ENCODE measurements around the gene LAMA5.

Gene LAMA5

GRCh38 chr20:62408640-62409039, 41.5 kb upstream of the LAMA5 start:
- Histone ChIP-seq H3K27me3 (ENCODE audit: low read depth, low read length) (no peaks in the 10 kb centered on the region), H3K27ac (ENCODE audit: low read length) (no peak overlapping the region), H3K9me3 (ENCODE audit: control insufficient read depth in 1 of 2, low read length in 2 of 2) (no peaks in the 10 kb centered on the region), H3K36me3 (ENCODE audit: control insufficient read depth in 1 of 2, insufficient read depth in 2 of 2, low read length in 2 of 2) (no peaks in the 10 kb centered on the region), H3K4me1 (ENCODE audit: control insufficient read depth in 1 of 2, insufficient read depth in 2 of 2, low read length in 2 of 2) (peaks cover 0 to 35% of the 10 kb centered on the region in 2 donors), H3K4me3 (ENCODE audit: low read depth in 1 of 2, low read length in 2 of 2) (no peak overlapping the region)

GRCh38 chr20:62408055-62408454, 40.9 kb upstream of the LAMA5 start:
- no peaks in the 10 kb centered on the region for H3K27me3 ChIP-seq (ENCODE audit: low read depth, low read length)
- no peaks in the 10 kb centered on the region for H3K9me3 ChIP-seq (ENCODE audit: control insufficient read depth in 1 of 2, low read length in 2 of 2)
- peaks cover 0 to 35% of the 10 kb centered on the region in 2 donors for H3K4me1 ChIP-seq (ENCODE audit: control insufficient read depth in 1 of 2, insufficient read depth in 2 of 2, low read length in 2 of 2)
- no peak overlapping the region for H3K27ac ChIP-seq (ENCODE audit: low read length)
- no peak overlapping the region for H3K4me3 ChIP-seq (ENCODE audit: low read depth in 1 of 2, low read length in 2 of 2)
- peaks cover 0 to under 1% of the 10 kb centered on the region in 2 donors for H3K36me3 ChIP-seq (ENCODE audit: control insufficient read depth in 1 of 2, insufficient read depth in 2 of 2, low read length in 2 of 2)

- Histone ChIP-seq H3K27me3 (ENCODE audit: low read depth, low read length) (no peaks in the 10 kb centered on the region), H3K36me3 (ENCODE audit: control insufficient read depth in 1 of 2, insufficient read depth in 2 of 2, low read length in 2 of 2) (peaks cover 0 to 7% of the 10 kb centered on the region in 2 donors), H3K9me3 (ENCODE audit: control insufficient read depth in 1 of 2, low read length in 2 of 2) (no peaks in the 10 kb centered on the region), H3K4me3 (ENCODE audit: low read depth in 1 of 2, low read length in 2 of 2) (peak within 1 kb of the TSS; percentile 70 to 72), H3K4me1 (ENCODE audit: control insufficient read depth in 1 of 2, insufficient read depth in 2 of 2, low read length in 2 of 2) (peaks cover 0 to 35% of the 10 kb centered on the region in 2 donors), H3K27ac (ENCODE audit: low read length) (peak within 1 kb of the TSS; percentile 8)
Measured at GRCh38 chr20:62407221-62407992, 40.3 kb upstream of the LAMA5 start, which contains the start of gene CABLES2. Gene CABLES2 (minus strand): TSS chr20:62407285. CDS start chr20:62407276, 9 bp downstream.

GRCh38 chr20:62406635-62407176, 39.6 kb upstream of the LAMA5 start:
- peak overlapping the region; percentile 70 to 72 for H3K4me3 ChIP-seq (ENCODE audit: low read depth in 1 of 2, low read length in 2 of 2)
- H3K9me3 ChIP-seq (ENCODE audit: control insufficient read depth in 1 of 2, low read length in 2 of 2): no peaks in the 10 kb centered on the region
- H3K27ac ChIP-seq (ENCODE audit: low read length): no peak overlapping the region
- no peaks in the 10 kb centered on the region for H3K27me3 ChIP-seq (ENCODE audit: low read depth, low read length)
- H3K4me1 ChIP-seq (ENCODE audit: control insufficient read depth in 1 of 2, insufficient read depth in 2 of 2, low read length in 2 of 2): peaks cover 0 to 35% of the 10 kb centered on the region in 2 donors
- peaks cover 0 to 8% of the 10 kb centered on the region in 2 donors for H3K36me3 ChIP-seq (ENCODE audit: control insufficient read depth in 1 of 2, insufficient read depth in 2 of 2, low read length in 2 of 2)

GRCh38 chr20:62405981-62406513, 38.9 kb upstream of the LAMA5 start:
- Histone ChIP-seq H3K27me3 (ENCODE audit: low read depth, low read length) (no peaks in the 10 kb centered on the region), H3K36me3 (ENCODE audit: control insufficient read depth in 1 of 2, insufficient read depth in 2 of 2, low read length in 2 of 2) (peaks cover 0 to 8% of the 10 kb centered on the region in 2 donors), H3K27ac (ENCODE audit: low read length) (no peak overlapping the region), H3K4me1 (ENCODE audit: control insufficient read depth in 1 of 2, insufficient read depth in 2 of 2, low read length in 2 of 2) (peaks cover 0 to 35% of the 10 kb centered on the region in 2 donors), H3K4me3 (ENCODE audit: low read depth in 1 of 2, low read length in 2 of 2) (peak overlapping the region; percentile 70 to 72), H3K9me3 (ENCODE audit: control insufficient read depth in 1 of 2, low read length in 2 of 2) (no peaks in the 10 kb centered on the region)

- Histone ChIP-seq H3K27ac (ENCODE audit: low read length) (no peak overlapping the region), H3K9me3 (ENCODE audit: control insufficient read depth in 1 of 2, low read length in 2 of 2) (no peaks in the 10 kb centered on the region), H3K4me1 (ENCODE audit: control insufficient read depth in 1 of 2, insufficient read depth in 2 of 2, low read length in 2 of 2) (peaks cover 0 to 34% of the 10 kb centered on the region in 2 donors), H3K27me3 (ENCODE audit: low read depth, low read length) (no peaks in the 10 kb centered on the region), H3K4me3 (ENCODE audit: low read depth in 1 of 2, low read length in 2 of 2) (peak overlapping the region in 1 of 2 donors; percentile 72), H3K36me3 (ENCODE audit: control insufficient read depth in 1 of 2, insufficient read depth in 2 of 2, low read length in 2 of 2) (peaks cover 0 to 8% of the 10 kb centered on the region in 2 donors)
Measured at GRCh38 chr20:62405108-62405980, 38.2 kb upstream of the LAMA5 start.

- H3K4me1 ChIP-seq (ENCODE audit: control insufficient read depth in 1 of 2, insufficient read depth in 2 of 2, low read length in 2 of 2): peaks cover 0 to 28% of the 10 kb centered on the region in 2 donors
- H3K4me3 ChIP-seq (ENCODE audit: low read depth in 1 of 2, low read length in 2 of 2): no peak overlapping the region
- H3K27ac ChIP-seq (ENCODE audit: low read length): no peak overlapping the region
- no peaks in the 10 kb centered on the region for H3K9me3 ChIP-seq (ENCODE audit: control insufficient read depth in 1 of 2, low read length in 2 of 2)
- H3K27me3 ChIP-seq (ENCODE audit: low read depth, low read length): no peaks in the 10 kb centered on the region
- peaks cover 0 to 8% of the 10 kb centered on the region in 2 donors for H3K36me3 ChIP-seq (ENCODE audit: control insufficient read depth in 1 of 2, insufficient read depth in 2 of 2, low read length in 2 of 2)
Measured at GRCh38 chr20:62404761-62405107, 37.6 kb upstream of the LAMA5 start.

GRCh38 chr20:62404112-62404665, 37.1 kb upstream of the LAMA5 start:
- Histone ChIP-seq H3K36me3 (ENCODE audit: control insufficient read depth in 1 of 2, insufficient read depth in 2 of 2, low read length in 2 of 2) (peaks cover 0 to 8% of the 10 kb centered on the region in 2 donors), H3K27ac (ENCODE audit: low read length) (no peak overlapping the region), H3K27me3 (ENCODE audit: low read depth, low read length) (no peaks in the 10 kb centered on the region), H3K4me1 (ENCODE audit: control insufficient read depth in 1 of 2, insufficient read depth in 2 of 2, low read length in 2 of 2) (peaks cover 0 to 24% of the 10 kb centered on the region in 2 donors), H3K9me3 (ENCODE audit: control insufficient read depth in 1 of 2, low read length in 2 of 2) (no peaks in the 10 kb centered on the region), H3K4me3 (ENCODE audit: low read depth in 1 of 2, low read length in 2 of 2) (no peak overlapping the region)

GRCh38 chr20:62403331-62403730, 36.2 kb upstream of the LAMA5 start:
- peaks cover 0 to 8% of the 10 kb centered on the region in 2 donors for H3K36me3 ChIP-seq (ENCODE audit: control insufficient read depth in 1 of 2, insufficient read depth in 2 of 2, low read length in 2 of 2)
- H3K9me3 ChIP-seq (ENCODE audit: control insufficient read depth in 1 of 2, low read length in 2 of 2): no peaks in the 10 kb centered on the region

GRCh38 chr20:62402456-62403150, 35.5 kb upstream of the LAMA5 start:
- no peak overlapping the region for H3K4me3 ChIP-seq (ENCODE audit: low read depth in 1 of 2, low read length in 2 of 2)
- no peak overlapping the region for H3K27ac ChIP-seq (ENCODE audit: low read length)
- peaks cover 0 to 8% of the 10 kb centered on the region in 2 donors for H3K36me3 ChIP-seq (ENCODE audit: control insufficient read depth in 1 of 2, insufficient read depth in 2 of 2, low read length in 2 of 2)
- no peaks in the 10 kb centered on the region for H3K27me3 ChIP-seq (ENCODE audit: low read depth, low read length)
- peaks cover 0 to 22% of the 10 kb centered on the region in 2 donors for H3K4me1 ChIP-seq (ENCODE audit: control insufficient read depth in 1 of 2, insufficient read depth in 2 of 2, low read length in 2 of 2)
- H3K9me3 ChIP-seq (ENCODE audit: control insufficient read depth in 1 of 2, low read length in 2 of 2): no peaks in the 10 kb centered on the region

More at GRCh38 chr20:62403331-62403730, 36.2 kb upstream of the LAMA5 start:
- H3K4me1 ChIP-seq (ENCODE audit: control insufficient read depth in 1 of 2, insufficient read depth in 2 of 2, low read length in 2 of 2): peaks cover 0 to 24% of the 10 kb centered on the region in 2 donors
- no peaks in the 10 kb centered on the region for H3K27me3 ChIP-seq (ENCODE audit: low read depth, low read length)
- no peak overlapping the region for H3K4me3 ChIP-seq (ENCODE audit: low read depth in 1 of 2, low read length in 2 of 2)
- no peak overlapping the region for H3K27ac ChIP-seq (ENCODE audit: low read length)

Measured in muscle layer of duodenum (tissue), 2 donors.